HCT116 (cell line): ENCODE results near the gene GABBR2. TPM values are rescaled to one million over a fixed set of nuclear protein-coding genes. Genes with fewer than 3 reads are reported as not detected.

Experiments used
- ATAC-seq: fragments of 200-7000 bp; cut with Tn5 transposase; 2 replicates; pipeline ENCODE4 v1.9.1; 2020; ENCODE audit warnings: mild to moderate bottlenecking, moderate library complexity
- BruUV-seq: library from RNA; stranded (reverse); fragments of 400-500 nt; replicated peaks from 2 replicates; lab custom pipeline; 2021; lab: Mats Ljungman, UMichigan
- CTCF ChIA-PET: fragments of 300-600 bp; sonication (Branson Sonifier 250); formaldehyde crosslinking; loops from one replicate; lab custom pipeline; 2021; ENCODE audit warnings: antibody characterized with exemption; lab: Charles Lee
- POLR2A ChIA-PET: fragments of 300-600, 350-600 bp; sonication (Branson Sonifier 250); formaldehyde crosslinking; loops from one replicate; lab custom pipeline; 2021; ENCODE audit warnings: antibody characterized with exemption; lab: Charles Lee
- RAD21 ChIA-PET, 2 experiments: fragments of 300-600 bp; sonication (Branson Sonifier 250); formaldehyde crosslinking; loops; one replicate each; lab custom pipeline; 2023; ENCODE audit warnings: low total read pairs in 2 of 2; ENCODE audit not compliant: uncharacterized antibody in 2 of 2, unreplicated experiment in 2 of 2, low non-redundant PET in 1 of 2; lab: Charles Lee
- DNase-seq: peaks from one replicate; pipeline ENCODE4 v3.0.0-alpha.2; 2010; ENCODE audit warnings: low read depth, low spot score
- H2AFZ ChIP-seq: fragments of 200-600 bp; shearing (Covaris generic), sonication (generic); 2 replicates; pipeline ENCODE4 v1.6.1; 2017; ENCODE audit warnings: low read depth, mixed run types, mixed read lengths, antibody characterized with exemption, low read length; ENCODE audit not compliant: poor library complexity, severe bottlenecking
- H3K27ac ChIP-seq: 2 replicates; pipeline ENCODE4 v1.5.1; 2012; ENCODE audit warnings: low read depth, low read length
- H3K27me3 ChIP-seq: fragments of 200-600 bp; sonication (generic); 2 replicates; pipeline ENCODE4 v1.6.1; 2016; ENCODE audit warnings: mixed run types, low read length, mixed read lengths; ENCODE audit not compliant: insufficient read depth
- H3K36me3 ChIP-seq, 2 experiments: fragments of 200-500 bp in 1 of 2; fragments of 200-600 bp in 1 of 2; sonication (Bioruptor generic) in 1 of 2; sonication (generic) in 1 of 2; 2 replicates each; pipeline versions ENCODE4 v1.5.1 to v1.6.1; 2014 to 2016; ENCODE audit warnings: low read length in 2 of 2, inconsistent platforms in 1 of 2, mixed read lengths in 1 of 2, mixed run types in 1 of 2; ENCODE audit not compliant: insufficient read depth in 2 of 2, control insufficient read depth in 1 of 2
- H3K4me1 ChIP-seq, 2 experiments: fragments of 200-600 bp in 1 of 2; sonication (generic) in 1 of 2; 2 replicates each; pipeline versions ENCODE4 v1.5.1 to v1.6.1; 2012 to 2017; ENCODE audit warnings: low read length in 2 of 2, inconsistent platforms in 1 of 2, mild to moderate bottlenecking in 1 of 2, mixed read lengths in 1 of 2, mixed run types in 1 of 2, moderate library complexity in 1 of 2; ENCODE audit not compliant: insufficient read depth in 2 of 2, control insufficient read depth in 1 of 2
- H3K4me2 ChIP-seq: fragments of 200-600 bp; sonication (generic); 2 replicates; pipeline ENCODE4 v1.6.1; 2017; ENCODE audit warnings: mixed run types, low read length, mixed read lengths
- H3K4me3 ChIP-seq, 2 experiments: fragments of 200-600 bp in 1 of 2; sonication (generic) in 1 of 2; replicated peaks in 1 of 2; 2 replicates each; pipeline ENCODE4 v1.5.1; 2011 to 2016; ENCODE audit warnings: low read length in 2 of 2, control low read depth in 1 of 2, low read depth in 1 of 2, mild to moderate bottlenecking in 1 of 2, mixed read lengths in 1 of 2, mixed run types in 1 of 2
- H3K79me2 ChIP-seq: fragments of 200-600 bp; sonication (generic); 2 replicates; pipeline ENCODE4 v1.6.1; 2017; ENCODE audit warnings: mild to moderate bottlenecking, mixed run types, low read length, moderate library complexity, mixed read lengths; ENCODE audit not compliant: insufficient read depth
- H3K9ac ChIP-seq: fragments of 200-600 bp; sonication (generic); 2 replicates; pipeline ENCODE4 v1.6.1; 2016; ENCODE audit warnings: low read length, mixed read lengths
- H3K9me2 ChIP-seq: fragments of 200-600 bp; sonication (generic), shearing (Covaris generic); 2 replicates; pipeline ENCODE4 v1.6.1; 2017; ENCODE audit warnings: mixed run types, mild to moderate bottlenecking, moderate library complexity; ENCODE audit not compliant: insufficient read depth
- H3K9me3 ChIP-seq, 2 experiments: fragments of 200-500 bp in 1 of 2; fragments of 200-600 bp in 1 of 2; sonication (Bioruptor generic) in 1 of 2; sonication (generic) in 1 of 2; 2 replicates each; pipeline ENCODE4 v1.6.1; 2014 to 2017; ENCODE audit warnings: low read length in 2 of 2, mixed read lengths in 2 of 2, inconsistent platforms in 1 of 2, low read depth in 1 of 2, mild to moderate bottlenecking in 1 of 2, mixed run types in 1 of 2, moderate library complexity in 1 of 2; ENCODE audit not compliant: control insufficient read depth in 1 of 2, insufficient read depth in 1 of 2
- H4K20me1 ChIP-seq: fragments of 200-600 bp; sonication (generic), shearing (Covaris generic); 2 replicates; pipeline ENCODE4 v1.6.1; 2017; ENCODE audit warnings: mixed run types, mild to moderate bottlenecking, moderate library complexity; ENCODE audit not compliant: insufficient read depth
- ATF3 ChIP-seq: IDR thresholded peaks from 2 replicates; pipeline ENCODE4 v1.6.1; 2012
- CEBPB ChIP-seq: IDR thresholded peaks from 2 replicates; pipeline ENCODE4 v1.6.1; 2012; ENCODE audit warnings: low read depth
- CTCF ChIP-seq, 3 experiments: fragments of 200-600 bp in 1 of 3; sonication (generic) in 1 of 3; IDR thresholded peaks in 2 of 3; conservative IDR thresholded peaks in 1 of 3; 2 replicates each; pipeline ENCODE4 v1.5.1; 2012 to 2017; ENCODE audit warnings: low read depth in 2 of 3, low read length in 2 of 3, antibody characterized with exemption in 1 of 3, borderline replicate concordance in 1 of 3, control low read depth in 1 of 3, mild to moderate bottlenecking in 1 of 3, mixed read lengths in 1 of 3, mixed run types in 1 of 3, moderate library complexity in 1 of 3; ENCODE audit not compliant: insufficient read depth in 1 of 3
- EGR1 ChIP-seq: IDR thresholded peaks from 2 replicates; pipeline ENCODE4 v1.6.1; 2012; ENCODE audit warnings: low read depth
- ELF1 ChIP-seq: IDR thresholded peaks from 2 replicates; pipeline ENCODE4 v1.6.1; 2012; ENCODE audit warnings: low read depth, borderline replicate concordance
- FOSL1 ChIP-seq: IDR thresholded peaks from 2 replicates; pipeline ENCODE4 v1.6.1; 2012; ENCODE audit warnings: low read depth
- MAX ChIP-seq: IDR thresholded peaks from 2 replicates; pipeline ENCODE4 v1.6.1; 2012
- POLR2A ChIP-seq: IDR thresholded peaks from 2 replicates; pipeline ENCODE4 v1.7.0; 2011; ENCODE audit warnings: borderline replicate concordance; ENCODE audit not compliant: insufficient read depth, insufficient read length; ENCODE audit errors: extremely low read depth
- RAD21 ChIP-seq: IDR thresholded peaks from 2 replicates; pipeline ENCODE4 v1.6.1; 2012; ENCODE audit warnings: low read depth, mild to moderate bottlenecking
- SIN3A ChIP-seq: IDR thresholded peaks from 2 replicates; pipeline ENCODE4 v1.6.1; 2012; ENCODE audit warnings: low read depth
- SP1 ChIP-seq: IDR thresholded peaks from 2 replicates; pipeline ENCODE4 v1.6.1; 2012; ENCODE audit warnings: low read depth
- SRF ChIP-seq: IDR thresholded peaks from 2 replicates; pipeline ENCODE4 v1.6.1; 2012; ENCODE audit warnings: low read depth
- TCF7L2 ChIP-seq: IDR thresholded peaks from 2 replicates; pipeline ENCODE4 v1.7.0; 2011; ENCODE audit warnings: borderline replicate concordance, inconsistent platforms; ENCODE audit not compliant: insufficient read depth, insufficient read length; ENCODE audit errors: extremely low read depth
- YY1 ChIP-seq: IDR thresholded peaks from 2 replicates; pipeline ENCODE4 v1.6.1; 2011; ENCODE audit warnings: low read length, low read depth, moderate library complexity, mild to moderate bottlenecking; ENCODE audit not compliant: insufficient replicate concordance; ENCODE audit errors: extremely low read depth
- ZNF274 ChIP-seq: fragments of 200-500 bp; sonication (Bioruptor generic); IDR thresholded peaks from 2 replicates; pipeline ENCODE4 v1.6.1; 2014; ENCODE audit warnings: mild to moderate bottlenecking, low read depth, low read length, inconsistent platforms
- intact Hi-C: fragments of 100-400 bp; cut with micrococcal nuclease; formaldehyde crosslinking; loops from 2 replicates; pipeline ENCODE4 v1.10.0; 2022
- total RNA-seq: library from RNA; stranded (reverse); gene quantifications from one replicate; pipeline ENCODE4 v1.2.1, GENCODE V29; 2021; ENCODE audit not compliant: unreplicated experiment

Gene GABBR2
- total RNA-seq, 1 experiment from 2014 or later, result 0.15 TPM

- Histone ChIP-seq H3K9me2 (no peaks in the 10 kb centered on the region), H3K79me2 (no peaks in the 10 kb centered on the region), H3K9ac (no peak overlapping the region), H3K4me3 (no peak overlapping the region)
- no peak for TF ChIP-seq EGR1
- no peak for TF ChIP-seq SRF
- TF ChIP-seq ATF3, result no peak
- TF ChIP-seq FOSL1, result no peak
- no peak for TF ChIP-seq MAX
- TF ChIP-seq SP1, result no peak
- TF ChIP-seq, all 23 proteins: peak for 0
- H3K27ac ChIP-seq, result no peak overlapping the region
- no peak overlapping the region for H3K4me2 ChIP-seq
- intact Hi-C loops, result loop anchor here (5.0 kb wide), 1 partner anchor 203 kb away; no protein-coding TSS in a partner anchor
- no peaks in the 10 kb centered on the region for H3K36me3 ChIP-seq
- ChIA-PET POLR2A (no interaction called here), CTCF (no interaction called here), RAD21 (no interaction called here)
- H3K27me3 ChIP-seq, result no peaks in the 10 kb centered on the region
- DNase-seq (no peak), ATAC-seq (no peak)
- no peaks in the 10 kb centered on the region for H3K4me1 ChIP-seq
- BruUV-seq, result no TSS peak
- H3K9me3 ChIP-seq, result no peaks in the 10 kb centered on the region
- no peak overlapping the region for H2AFZ ChIP-seq
- no peaks in the 10 kb centered on the region for H4K20me1 ChIP-seq
These were observed 188.3 kb downstream of the GABBR2 start for GRCh38 chr9:98520221-98520960.

GRCh38 chr9:98519641-98520040 is 189.1 kb downstream of the GABBR2 start:
- Histone ChIP-seq H3K9ac (no peak overlapping the region), H3K36me3 (no peaks in the 10 kb centered on the region), H3K4me3 (no peak overlapping the region), H4K20me1 (no peaks in the 10 kb centered on the region), H3K27me3 (no peaks in the 10 kb centered on the region), H3K9me3 (no peaks in the 10 kb centered on the region), H3K79me2 (no peaks in the 10 kb centered on the region), H3K9me2 (no peaks in the 10 kb centered on the region), H3K27ac (no peak overlapping the region), H2AFZ (no peak overlapping the region), H3K4me1 (no peaks in the 10 kb centered on the region), H3K4me2 (no peak overlapping the region)
- intact Hi-C loops, result loop anchor here (5.0 kb wide), 1 partner anchor 202 kb away; no protein-coding TSS in a partner anchor
- ChIA-PET POLR2A (no interaction called here), CTCF (no interaction called here), RAD21 (no interaction called here)
- BruUV-seq, result no TSS peak
- DNase-seq, result no peak
- ATAC-seq, result no peak
- TF ChIP-seq RAD21 (no peak), YY1 (no peak), ELF1 (no peak), POLR2A (no peak), CTCF (IDR thresholded peaks at IDR 0.05 in 2 of 3, conservative IDR thresholded peaks at IDR 0.05 in 1 of 3; ENCODE audit: borderline replicate concordance in 1 of 3, insufficient read depth in 1 of 3, low read depth in 2 of 3, low read length in 2 of 3) (no peak), TCF7L2 (no peak), MAX (no peak), ZNF274 (no peak), SIN3A (no peak), CEBPB (no peak), ATF3 (no peak)
